Liver (tissue), 3 donors: ENCODE measurements around the gene PLCB2.

ENCODE experiments used
- CTCF ChIP-seq: fragments of 150-350 bp; IDR thresholded peaks from 2 replicates; pipeline ENCODE4 v1.5.1; 2017; ENCODE audit warnings: improper control_type of control experiment, low read depth, low read length; ENCODE audit not compliant: missing input control
- TAF1 ChIP-seq: conservative IDR thresholded peaks from 2 replicates; pipeline ENCODE4 v1.6.1; 2016; ENCODE audit warnings: antibody characterized with exemption, mild to moderate bottlenecking
- donor health status: healthy.
- donor health status: healthy.

- no peak for TF ChIP-seq CTCF
- TF ChIP-seq TAF1: no peak
Measured at GRCh38 chr15:40310993-40311392, 3.3 kb upstream of the PLCB2 start.
